ENCODE results near the gene RNF40.

GRCh38 chr16:30743716-30744115 is 18.4 kb upstream of the RNF40 start:
- TF ChIP-seq CTCF (IDR thresholded peaks at IDR 0.05) (no peak), EP300 (IDR thresholded peaks at IDR 0.05; ENCODE audit: low read depth) (no peak), POLR2AphosphoS5 (IDR thresholded peaks at IDR 0.05) (no peak)

Data from transverse colon (tissue), 4 donors.